HL-60/S4 (cell line): ENCODE measurements around the gene POLR3K.

Source experiments
- in situ Hi-C: fragments of 300-500 bp; cut with MboI; formaldehyde crosslinking; loops from 2 replicates; pipeline ENCODE4 v1.14.3; 2022; ENCODE audit warnings: low sequenced_read_pairs

Gene POLR3K

DNA sequence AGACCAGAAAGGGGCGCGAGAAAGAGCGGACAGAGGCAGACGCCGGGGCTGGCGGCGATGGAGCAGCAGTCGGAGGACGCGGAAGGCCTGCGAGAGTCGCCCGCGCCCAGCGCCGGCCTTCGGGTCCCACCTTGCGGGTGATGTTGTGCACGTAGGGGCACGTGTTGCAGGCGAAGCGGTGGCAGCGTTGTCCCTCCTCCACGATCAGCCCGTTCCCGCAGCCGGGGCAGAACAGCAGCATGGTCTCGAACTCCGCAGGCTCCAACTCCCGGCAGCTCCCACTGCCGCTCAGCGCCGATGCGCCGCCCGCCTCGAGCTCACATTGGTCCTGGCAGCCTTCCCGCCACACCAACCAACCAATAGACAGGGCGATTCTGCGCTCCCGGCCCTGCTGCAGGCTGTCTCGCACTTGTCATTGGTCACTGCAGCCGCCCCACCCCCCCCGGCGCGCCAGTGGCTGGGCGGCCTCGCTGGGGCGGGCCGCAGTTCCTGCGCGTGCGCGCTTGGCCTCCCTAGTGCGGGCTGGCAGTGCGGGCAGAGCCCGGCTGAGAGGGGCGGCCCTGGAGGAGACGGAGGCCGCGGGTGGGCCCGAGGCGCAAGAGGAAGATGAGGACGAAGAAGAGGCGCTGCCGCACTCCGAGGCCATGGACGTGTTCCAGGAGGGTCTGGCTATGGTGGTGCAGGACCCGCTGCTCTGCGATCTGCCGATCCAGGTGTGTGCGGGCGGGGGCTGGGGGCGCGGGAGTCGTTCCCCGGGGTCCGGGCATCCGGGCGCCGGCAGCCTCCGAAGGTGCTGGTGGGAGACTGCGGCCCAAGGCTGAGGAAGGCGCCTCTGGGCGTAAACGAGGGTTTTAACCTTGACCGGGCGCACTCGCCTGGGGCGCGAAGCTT, at the start of gene POLR3K, which contains the start of gene SNRNP25:
Gene POLR3K, minus strand, starts transcription at position 263 of the 891 bp plus-strand sequence. Its CDS starts 22 bp downstream, at position 241.
Gene SNRNP25, plus strand, starts transcription at position 483 of the 891 bp plus-strand sequence. Its CDS starts 189 bp downstream, at position 672.
- in situ Hi-C loops: no loop called here

GRCh38 chr16:102060-102855, 48.9 kb upstream of the POLR3K start:
- in situ Hi-C loops: no loop called here

DNA sequence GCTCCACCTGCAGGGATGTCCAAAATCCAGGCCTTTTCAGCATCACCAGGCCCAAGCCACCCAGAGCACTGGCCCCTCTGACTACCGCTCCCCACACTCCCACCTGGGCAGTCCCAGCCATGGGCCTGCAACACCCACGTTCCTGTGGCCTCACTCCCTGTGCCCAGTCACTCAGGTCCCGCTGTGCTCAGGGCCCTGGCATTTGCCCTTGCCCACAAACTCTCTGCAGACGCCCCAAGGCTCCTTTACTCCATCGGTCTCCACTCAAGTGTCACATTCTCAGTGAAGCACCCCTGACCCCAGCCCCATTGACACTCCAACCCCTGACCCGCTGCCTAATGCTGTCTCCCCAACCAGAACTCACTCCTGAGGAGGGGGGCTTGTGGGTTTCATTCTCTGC, 48.2 kb upstream of the POLR3K start:
- in situ Hi-C loops: no loop called here

GRCh38 chr16:100989-101388, 47.6 kb upstream of the POLR3K start:
- in situ Hi-C loops: no loop called here

DNA sequence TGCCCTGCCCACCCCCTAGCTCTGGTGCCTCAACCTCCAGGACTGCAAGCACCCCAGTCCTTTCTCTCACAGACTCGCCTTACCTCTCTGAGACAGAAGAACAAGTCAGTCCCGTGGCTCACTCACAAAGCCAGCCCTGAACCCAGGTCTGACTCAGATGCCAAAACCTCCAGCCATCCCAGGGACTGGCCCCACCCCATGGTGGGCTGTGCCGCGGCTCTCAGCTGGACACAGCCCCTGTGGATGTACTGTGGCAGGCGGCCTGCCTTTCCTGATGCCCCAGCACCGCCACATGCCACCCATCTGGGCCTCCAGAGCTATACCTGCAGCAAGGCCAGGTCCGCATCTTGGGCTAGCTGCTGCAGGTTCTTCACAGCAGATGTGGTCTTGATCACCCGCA, 44.4 kb upstream of the POLR3K start:
- in situ Hi-C loops: no loop called here

DNA sequence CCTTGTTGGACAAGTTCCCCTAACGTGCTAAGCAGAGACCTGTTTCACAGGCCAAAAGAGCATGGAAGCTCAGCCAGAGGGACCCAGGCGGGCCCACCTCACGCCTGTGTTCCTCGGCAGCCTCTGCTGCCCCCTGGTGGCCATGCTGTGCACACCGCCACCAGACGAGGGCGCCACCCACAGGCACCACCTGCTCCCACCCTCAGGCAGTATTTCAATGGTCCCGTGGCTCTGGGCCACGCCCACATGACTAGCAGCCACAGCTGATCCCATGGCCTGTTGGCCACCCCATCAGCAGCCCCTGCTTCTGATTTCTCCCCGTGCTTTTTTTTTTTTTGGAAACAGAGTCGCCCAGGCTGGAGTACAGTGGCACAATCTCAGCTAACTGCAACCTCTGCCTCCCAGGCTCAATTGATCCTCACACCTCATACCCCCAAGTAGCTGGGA, 43.5 kb upstream of the POLR3K start:
- in situ Hi-C loops: no loop called here

- in situ Hi-C loops: no loop called here
Observed at GRCh38 chr16:94918-95265, 41.5 kb upstream of the POLR3K start.

DNA sequence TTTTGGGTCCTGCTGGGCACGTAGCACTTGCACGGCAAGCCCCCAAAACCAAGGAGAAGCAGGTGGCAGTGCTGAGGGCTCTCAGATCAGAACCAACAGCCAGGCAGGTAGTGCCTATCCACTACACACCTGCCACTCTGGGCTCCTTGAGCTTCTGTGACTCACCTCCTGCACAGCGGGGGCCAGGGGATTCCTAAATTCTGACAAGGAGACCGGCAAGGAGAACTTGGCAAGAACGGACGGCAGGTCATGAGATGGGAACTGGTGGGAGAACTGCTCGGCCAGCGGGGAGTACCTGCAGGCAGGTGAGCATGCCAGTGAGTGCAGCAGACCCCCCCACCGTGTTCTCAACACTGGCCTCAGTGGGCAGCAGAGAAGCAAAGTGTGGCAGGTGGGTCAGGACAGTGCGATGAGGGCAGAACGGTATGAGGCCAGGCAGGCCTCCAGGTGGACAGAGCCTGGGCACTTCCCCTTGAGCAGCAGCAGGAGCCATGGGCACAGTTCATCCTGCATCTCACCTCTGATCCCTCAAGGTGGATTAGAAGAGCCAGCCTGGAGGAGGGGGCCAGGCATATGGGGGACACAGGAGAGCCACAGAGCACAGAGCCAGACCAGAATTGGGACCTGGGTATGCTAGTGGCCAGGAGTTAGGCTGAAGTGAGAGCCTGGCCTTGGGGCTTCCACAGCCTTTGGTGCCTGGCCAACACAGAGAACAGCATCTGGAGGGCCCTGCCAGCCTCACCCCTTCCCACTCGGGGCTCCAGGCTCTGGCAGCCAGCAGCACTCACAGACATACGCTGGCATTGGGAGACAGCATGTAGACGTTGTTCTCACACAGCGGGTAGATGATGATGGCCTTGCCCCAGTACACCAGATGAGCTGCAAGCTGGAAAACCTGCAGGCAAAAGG, 39.3 kb upstream of the POLR3K start:
- in situ Hi-C loops: no loop called here

DNA sequence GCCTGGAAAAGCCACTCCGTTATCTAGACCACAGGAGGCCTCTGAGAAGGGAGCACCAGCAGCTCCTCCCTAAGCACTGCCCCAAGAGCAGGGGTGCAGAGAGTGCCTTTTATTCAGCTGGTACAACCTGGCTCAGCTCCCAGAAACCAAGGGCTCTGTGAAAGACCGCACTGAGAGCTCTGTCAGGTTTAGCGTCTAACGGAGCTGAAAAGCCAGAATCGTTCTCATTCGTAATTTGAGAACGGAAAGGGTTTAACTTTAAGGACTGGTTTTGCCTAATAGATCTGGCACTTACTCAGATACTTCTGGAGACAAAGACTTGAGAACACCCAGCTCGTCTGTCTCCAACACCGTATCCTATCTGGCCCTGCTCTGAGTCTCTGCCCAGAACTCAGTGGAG, 38.1 kb upstream of the POLR3K start:
- in situ Hi-C loops: no loop called here

DNA sequence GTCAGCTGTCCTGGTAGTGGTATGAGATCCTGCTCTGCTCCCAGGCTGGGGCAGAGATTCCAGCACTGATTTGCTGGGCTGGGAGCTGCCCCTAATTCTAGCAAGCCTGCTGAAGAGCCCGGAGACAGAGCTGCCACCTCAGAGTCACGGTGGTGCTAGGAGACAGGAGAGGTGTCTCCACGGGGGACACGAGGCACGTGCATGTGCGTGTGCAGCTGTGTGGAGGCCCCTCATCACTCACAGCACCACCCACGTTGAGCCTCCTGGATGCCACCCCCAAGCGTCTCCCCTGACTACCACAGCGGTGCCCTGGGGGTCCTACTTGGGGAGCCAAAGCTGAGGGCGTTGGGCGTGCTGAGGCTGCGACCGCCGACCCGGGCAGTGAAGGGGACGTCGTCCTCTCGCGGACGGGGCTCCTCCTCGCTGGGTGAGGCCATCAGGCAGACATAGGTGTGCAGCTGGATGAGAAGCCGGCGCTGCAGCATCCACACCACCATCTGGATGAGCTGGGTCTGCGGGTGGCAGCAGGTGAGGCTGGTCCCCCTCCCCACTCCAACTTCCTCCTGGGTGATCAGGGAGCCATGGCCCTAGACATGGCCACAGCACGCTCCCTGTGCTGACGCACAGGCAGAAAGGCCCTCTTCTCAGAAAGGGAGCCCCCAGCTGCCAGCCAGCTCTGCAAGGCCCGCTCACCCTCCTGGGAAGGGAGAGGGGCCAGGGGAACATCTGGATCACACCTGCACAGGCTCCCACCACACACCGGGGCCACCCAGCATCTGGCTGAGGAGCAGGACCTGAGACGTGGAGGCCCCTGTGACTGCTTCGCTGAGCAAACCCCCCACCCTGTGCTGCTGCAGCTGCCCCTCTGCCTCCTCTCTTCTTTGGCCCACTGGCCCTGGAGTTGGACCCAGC, 36.2 kb upstream of the POLR3K start:
- in situ Hi-C loops: no loop called here

- in situ Hi-C loops: no loop called here
Observed at GRCh38 chr16:88613-89012, 35.2 kb upstream of the POLR3K start.

DNA sequence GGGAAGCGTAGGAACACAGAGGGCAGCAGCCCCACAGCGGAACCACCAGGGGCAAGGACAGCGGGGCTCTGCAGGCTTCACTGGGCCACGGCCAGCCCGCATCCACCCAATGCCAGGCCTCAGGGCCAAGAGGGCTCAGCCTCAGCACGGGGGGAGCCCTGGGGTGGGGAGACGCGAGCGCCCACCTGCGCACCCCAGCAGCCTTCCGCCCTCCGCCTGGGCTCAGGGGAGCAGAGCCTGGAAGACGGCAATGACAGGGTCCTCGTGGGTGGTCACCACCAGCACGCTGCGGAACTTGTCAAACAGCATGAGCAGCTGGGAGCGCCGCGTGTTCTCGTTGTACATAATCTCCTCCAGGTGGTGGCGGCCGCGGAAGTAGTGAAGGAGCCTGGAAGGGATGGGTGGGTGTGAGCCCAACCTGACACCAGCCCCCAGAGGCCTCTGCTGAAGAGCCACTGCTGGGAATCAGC, 33.1 kb upstream of the POLR3K start:
- in situ Hi-C loops: no loop called here

- in situ Hi-C loops: no loop called here
Observed at GRCh38 chr16:85865-86264, 32.5 kb upstream of the POLR3K start.

- in situ Hi-C loops: no loop called here
Observed at GRCh38 chr16:85407-85782, 32.0 kb upstream of the POLR3K start.

DNA sequence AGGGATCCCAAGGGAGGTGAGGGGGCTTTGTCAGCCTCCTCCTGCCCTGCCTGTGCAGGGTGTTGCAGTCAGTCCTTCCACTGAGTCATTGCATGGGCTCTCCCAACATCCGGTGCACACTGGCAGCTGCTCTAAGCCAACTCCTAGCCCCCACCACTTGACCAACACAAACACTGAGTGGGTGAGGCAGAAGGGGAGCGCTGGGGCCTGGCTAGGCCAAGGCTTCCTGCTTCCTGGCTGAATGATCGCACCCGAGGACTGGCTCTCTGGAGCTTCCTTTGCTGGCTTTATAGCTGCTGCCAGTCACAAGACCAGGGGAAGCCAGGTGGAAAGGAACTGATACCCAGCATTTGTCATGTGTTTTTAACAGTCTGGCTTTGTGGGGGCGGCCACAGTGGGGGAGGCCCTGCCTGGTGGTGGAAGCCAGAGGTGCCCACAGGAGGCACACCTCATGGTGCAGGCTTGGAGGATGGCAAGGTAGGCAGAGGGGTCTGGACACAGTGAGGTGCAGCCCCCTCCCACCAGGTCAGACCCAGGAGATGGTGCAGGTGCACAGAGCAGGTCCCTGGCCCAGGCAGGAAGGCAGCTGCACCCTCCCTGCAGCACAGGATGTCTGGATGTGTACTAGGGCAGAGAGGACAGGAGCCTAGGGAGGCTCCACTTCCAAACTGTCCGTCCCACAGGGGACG, 31.5 kb upstream of the POLR3K start:
- in situ Hi-C loops: no loop called here

GRCh38 chr16:83781-84615, 30.6 kb upstream of the POLR3K start:
- in situ Hi-C loops: no loop called here

DNA sequence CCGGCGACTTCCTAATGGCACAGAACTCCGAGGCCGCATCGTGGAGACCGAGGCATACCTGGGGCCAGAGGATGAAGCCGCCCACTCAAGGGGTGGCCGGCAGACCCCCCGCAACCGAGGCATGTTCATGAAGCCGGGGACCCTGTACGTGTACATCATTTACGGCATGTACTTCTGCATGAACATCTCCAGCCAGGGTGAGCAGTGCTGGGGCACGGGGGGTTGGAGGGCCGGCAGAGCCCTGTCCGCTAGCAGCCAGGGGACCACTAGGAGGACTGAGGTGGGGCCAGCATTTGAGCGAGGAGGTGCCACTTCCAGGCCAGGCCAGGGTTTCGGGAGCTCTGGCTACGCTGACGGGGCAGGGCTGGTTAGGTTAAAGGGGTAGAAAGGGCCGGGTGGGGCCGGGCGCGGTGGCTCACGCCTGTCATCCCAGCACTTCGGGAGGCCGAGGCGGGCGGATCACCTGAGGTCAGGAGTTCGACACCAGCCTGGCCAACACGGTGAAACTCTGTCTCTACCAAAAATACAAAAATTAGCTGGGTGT, 29.7 kb upstream of the POLR3K start:
- in situ Hi-C loops: no loop called here
